ENCODE results near the gene STXBP6.

DNA sequence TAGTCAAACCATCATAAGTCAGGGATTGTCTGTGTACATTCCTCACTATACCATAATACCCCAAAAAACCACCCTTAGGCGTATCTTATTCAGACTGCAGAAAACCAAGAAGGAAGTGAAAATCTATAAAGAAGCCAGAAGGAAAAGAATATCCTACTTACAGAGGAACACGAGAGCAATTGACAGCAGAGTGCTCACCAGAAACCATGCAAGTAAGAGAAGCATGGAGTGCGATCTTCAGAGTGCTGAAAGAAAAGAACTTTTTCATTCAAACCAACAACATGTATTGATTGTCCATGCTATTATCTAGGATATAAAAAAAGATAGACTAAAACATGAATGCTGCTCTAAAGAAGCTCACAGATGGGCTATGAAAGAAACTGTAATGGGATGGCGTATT lies 50.8 kb downstream of the STXBP6 start:
- no peak for TF ChIP-seq CTCF (tag by site-specific recombination; IDR thresholded peaks at IDR 0.05)
- no peak for TF ChIP-seq ZNF658 (tag by site-specific recombination; IDR thresholded peaks at IDR 0.05)

Data from HEK293 (cell line).